HepG2 (cell line): Measurements from ENCODE around the gene AKR1C2. TPM values are rescaled to one million over a fixed set of nuclear protein-coding genes. Genes with fewer than 3 reads are reported as not detected.
"Not testable (repeated sequence)": the region's sequence is repeated elsewhere in the genome, so short reads cannot be mapped to it uniquely, and the experiment has no call there.

Source experiments
- ATAC-seq: fragments of 200-7000 bp; cut with Tn5 transposase; 3 replicates; pipeline ENCODE4 v1.9.1; 2020; ENCODE audit warnings: mild to moderate bottlenecking, moderate library complexity
- BruUV-seq: library from RNA; stranded (reverse); fragments of 400-500 nt; replicated peaks from 2 replicates; lab custom pipeline; 2021; lab: Mats Ljungman, UMichigan
- CTCF ChIA-PET: fragments of 300-600 bp; formaldehyde crosslinking; extraction: SDS; loops from one replicate; lab custom pipeline; 2021; ENCODE audit warnings: low total read pairs, inconsistent platforms, low intra/inter-chr PET ratio; lab: Yijun Ruan, JAX
- POLR2A ChIA-PET: fragments of 350-600 bp; sonication (Branson Sonifier 250); formaldehyde crosslinking; loops from one replicate; lab custom pipeline; 2020; ENCODE audit warnings: antibody characterized with exemption, inconsistent platforms; lab: Yijun Ruan, JAX
- DNase-seq: peaks from one replicate; pipeline ENCODE4 v3.0.0-alpha.2; 2015; ENCODE audit warnings: low spot score
- FAIRE-seq: peaks from 3 replicates; lab custom pipeline; 2011; peaks lifted over from hg19 to GRCh38; lab: Jason Lieb, UNC
- H2AFZ ChIP-seq: one replicate; pipeline ENCODE4 v1.6.1; 2011; ENCODE audit warnings: low read length, inconsistent platforms
- H3K27ac ChIP-seq: fragments of 300-600 bp; 3 replicates; pipeline ENCODE4 v1.8.0; 2011; ENCODE audit warnings: mixed run types, mild to moderate bottlenecking, mixed read lengths, low read length, inconsistent platforms; ENCODE audit not compliant: insufficient read depth; ENCODE audit errors: extremely low read length
- H3K27me3 ChIP-seq, 2 experiments: fragments of 200-600 bp in 1 of 2; 2 replicates in 1 of 2; 3 replicates in 1 of 2; pipeline versions ENCODE4 v1.6.0 to v1.8.0; 2011; ENCODE audit warnings: low read length in 2 of 2, mild to moderate bottlenecking in 2 of 2, moderate library complexity in 2 of 2, inconsistent platforms in 1 of 2; ENCODE audit not compliant: insufficient read depth in 2 of 2, control insufficient read depth in 1 of 2
- H3K36me3 ChIP-seq, 2 experiments: fragments of 200-600 bp in 1 of 2; replicated peaks in 1 of 2; 2 replicates in 1 of 2; 3 replicates in 1 of 2; pipeline versions ENCODE4 v1.5.1 to v1.8.0; 2011; ENCODE audit warnings: low read length in 2 of 2, inconsistent platforms in 1 of 2; ENCODE audit not compliant: insufficient read depth in 2 of 2, control insufficient read depth in 1 of 2
- H3K4me1 ChIP-seq: 2 replicates; pipeline ENCODE4 v1.5.1; 2012; ENCODE audit warnings: low read length, inconsistent platforms; ENCODE audit not compliant: insufficient read depth
- H3K4me2 ChIP-seq: 2 replicates; pipeline ENCODE4 v1.6.0; 2011; ENCODE audit warnings: low read depth, low read length, inconsistent platforms
- H3K4me3 ChIP-seq, 3 experiments: fragments of 200-600 bp in 1 of 3; sonication (generic), shearing (Covaris generic) in 1 of 3; replicated peaks in 1 of 3; 2 replicates each; pipeline ENCODE4 v1.5.1; 2011 to 2016; ENCODE audit warnings: low read length in 3 of 3, inconsistent platforms in 2 of 3, low read depth in 2 of 3, mild to moderate bottlenecking in 2 of 3, control low read depth in 1 of 3, mixed read lengths in 1 of 3; ENCODE audit not compliant: insufficient read depth in 1 of 3
- H3K79me2 ChIP-seq: one replicate; pipeline ENCODE4 v1.6.1; 2011; ENCODE audit warnings: low read length, inconsistent platforms; ENCODE audit not compliant: insufficient read depth
- H3K9ac ChIP-seq: 2 replicates; pipeline ENCODE4 v1.6.0; 2011; ENCODE audit warnings: mild to moderate bottlenecking, low read depth, low read length, inconsistent platforms; ENCODE audit not compliant: insufficient read depth
- H3K9me3 ChIP-seq: 2 replicates; pipeline ENCODE4 v1.5.1; 2012; ENCODE audit warnings: mild to moderate bottlenecking, low read length
- H4K20me1 ChIP-seq: 2 replicates; pipeline ENCODE4 v1.6.0; 2011; ENCODE audit warnings: inconsistent platforms, mild to moderate bottlenecking, low read length, moderate library complexity; ENCODE audit not compliant: insufficient read depth
- HMG20A ChIP-seq: IDR thresholded peaks from 2 replicates; pipeline ENCODE4 v1.6.1; 2016; ENCODE audit warnings: borderline replicate concordance
- MAZ ChIP-seq, 2 experiments: sonication (generic) in 1 of 2; formaldehyde crosslinking in 1 of 2; IDR thresholded peaks; 2 replicates each; pipeline versions ENCODE4 v1.5.0 to v1.6.1; 2012 to 2020; ENCODE audit warnings: low read depth in 2 of 2, mild to moderate bottlenecking in 2 of 2, borderline replicate concordance in 1 of 2, improper control_type of control experiment in 1 of 2, low read length in 1 of 2, missing genetic modification reagents in 1 of 2, moderate library complexity in 1 of 2
- NONO ChIP-seq, 2 experiments: fragments of 450-650 bp in 1 of 2; sonication (generic) in 1 of 2; formaldehyde crosslinking in 1 of 2; IDR thresholded peaks in 1 of 2; conservative IDR thresholded peaks in 1 of 2; 2 replicates each; pipeline versions ENCODE4 v1.6.1 to v1.8.0; 2017 to 2022; ENCODE audit warnings: mild to moderate bottlenecking in 1 of 2, missing genetic modification reagents in 1 of 2, moderate library complexity in 1 of 2
- ZSCAN30 ChIP-seq: sonication (generic); formaldehyde crosslinking; IDR thresholded peaks from 2 replicates; pipeline ENCODE4 v1.5.0; 2020; ENCODE audit warnings: mild to moderate bottlenecking, missing genetic modification reagents
- WGBS: methylation state at CpG from one replicate; pipeline ENCODE4 v1.1.6; 2017; ENCODE audit warnings: low lambda C conversion rate; 5-methylcytosine and 5-hydroxymethylcytosine counted together
- in situ Hi-C: cut with HindIII; loops from 2 replicates; pipeline ENCODE4 v1.10.0; 2017; ENCODE audit warnings: low pct_unique_long_range_greater_than_20kb; ENCODE audit not compliant: extremely low pct_ligation_motif_present
- intact Hi-C: fragments of 100-400 bp; cut with micrococcal nuclease; formaldehyde crosslinking; loops from one replicate; pipeline ENCODE4 v1.10.0; 2022; ENCODE audit not compliant: unreplicated experiment
- polyA plus RNA-seq, 8 experiments: library from polyadenylated mRNA; depleted of rRNA in 3 of 8; stranded (reverse) in 7 of 8; unstranded in 1 of 8; fragments of >200 nt; fragmentation: Illumina TruSeq in 4 of 8; extraction: Trizol in 4 of 8; gene quantifications; 2 replicates each; pipeline versions ENCODE4 v1.2.1 to v1.2.3, GENCODE V29; 2011 to 2016; ENCODE audit warnings: low read depth in 4 of 8, missing spikeins in 1 of 8, mixed read lengths in 1 of 8; ENCODE audit not compliant: insufficient read depth in 1 of 8
- total RNA-seq, 5 experiments: library from RNA; depleted of rRNA; stranded (reverse); fragments of >200 nt; fragmentation: Illumina TruSeq; extraction: Trizol; gene quantifications; 2 replicates each; pipeline ENCODE4 v1.2.3, GENCODE V29; 2016; ENCODE audit warnings: low read depth in 1 of 5
- TF ChIP-seq, protein P1 (sequence below): sonication (generic); formaldehyde crosslinking; IDR thresholded peaks from 2 replicates; pipeline ENCODE4 v1.5.1; 2020; ENCODE audit warnings: mild to moderate bottlenecking, missing genetic modification reagents, moderate library complexity
- TF ChIP-seq, protein P2 (sequence below): sonication (generic); formaldehyde crosslinking; IDR thresholded peaks from 2 replicates; pipeline ENCODE4 v1.5.0; 2020; ENCODE audit warnings: mild to moderate bottlenecking, missing genetic modification reagents
- TF ChIP-seq, protein P3 (sequence below): sonication (generic); formaldehyde crosslinking; IDR thresholded peaks from 2 replicates; pipeline ENCODE4 v1.8.1; 2023; ENCODE audit warnings: mild to moderate bottlenecking, inconsistent platforms, moderate library complexity, missing genetic modification reagents, borderline replicate concordance

Gene AKR1C2
- total and polyA plus RNA-seq, 2 of the 13 experiments (the other 11 are each of a cell fraction or from before 2014, with no cell fraction given) = 140 to 900 TPM

DNA sequence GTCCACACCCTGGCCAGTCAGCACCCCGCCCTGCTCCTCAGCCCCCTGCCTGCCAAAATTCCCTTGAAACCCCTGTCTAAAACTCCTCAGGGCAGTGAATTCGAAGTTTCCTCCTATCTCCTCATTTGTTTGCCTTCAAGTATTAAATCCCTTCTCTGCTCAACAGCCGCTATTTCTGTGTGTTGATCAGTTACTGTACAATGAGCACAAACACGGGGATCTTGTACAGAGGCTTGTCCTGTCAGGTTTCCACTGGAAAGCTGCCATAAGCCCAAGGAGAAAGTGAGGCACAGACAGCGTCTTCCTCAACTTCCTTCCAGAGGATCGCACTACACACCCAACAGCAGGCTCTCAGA is 63.6 kb downstream of the AKR1C2 start:
- WGBS = 46% methylated on average over 6 of the region's 6 CpGs
- intact Hi-C loops; H3K27me3 ChIP-seq; FAIRE-seq; H3K4me3 ChIP-seq; H3K36me3 ChIP-seq; H2AFZ ChIP-seq; H3K9me3 ChIP-seq; CTCF ChIA-PET; DNase-seq; H3K79me2 ChIP-seq; in situ Hi-C loops; H4K20me1 ChIP-seq; TF ChIP-seq NONO (IDR thresholded peaks at IDR 0.05); MAZ (IDR thresholded peaks at IDR 0.05; ENCODE audit: borderline replicate concordance, low read depth, low read length): not testable (repeated sequence)
- ATAC-seq = peak; percentile 52
- peak overlapping the region; percentile 63 for H3K4me2 ChIP-seq
- BruUV-seq = TSS peak; percentile 69
- POLR2A ChIA-PET = interaction anchor here (1.0 to 2.0 kb wide), 3 partner anchors 8 to 42 kb away, joined by 3 to 13 read pairs (median 4); partner anchors contain the start of gene AKR1C1
- peaks cover 74% of the 10 kb centered on the region for H3K4me1 ChIP-seq
- H3K27ac ChIP-seq = peak overlapping the region; percentile 88
- 0 out of 2 replicates have a peak overlapping the region, but pooled peaks have one; percentile 50 for H3K9ac ChIP-seq
- TF ChIP-seq NONO (CRISPR knock-in tag; conservative IDR thresholded peaks at IDR 0.05) = 0 out of 2 replicates have a peak, but pooled peaks have one; percentile 24
- TF ChIP-seq, protein P1, sequence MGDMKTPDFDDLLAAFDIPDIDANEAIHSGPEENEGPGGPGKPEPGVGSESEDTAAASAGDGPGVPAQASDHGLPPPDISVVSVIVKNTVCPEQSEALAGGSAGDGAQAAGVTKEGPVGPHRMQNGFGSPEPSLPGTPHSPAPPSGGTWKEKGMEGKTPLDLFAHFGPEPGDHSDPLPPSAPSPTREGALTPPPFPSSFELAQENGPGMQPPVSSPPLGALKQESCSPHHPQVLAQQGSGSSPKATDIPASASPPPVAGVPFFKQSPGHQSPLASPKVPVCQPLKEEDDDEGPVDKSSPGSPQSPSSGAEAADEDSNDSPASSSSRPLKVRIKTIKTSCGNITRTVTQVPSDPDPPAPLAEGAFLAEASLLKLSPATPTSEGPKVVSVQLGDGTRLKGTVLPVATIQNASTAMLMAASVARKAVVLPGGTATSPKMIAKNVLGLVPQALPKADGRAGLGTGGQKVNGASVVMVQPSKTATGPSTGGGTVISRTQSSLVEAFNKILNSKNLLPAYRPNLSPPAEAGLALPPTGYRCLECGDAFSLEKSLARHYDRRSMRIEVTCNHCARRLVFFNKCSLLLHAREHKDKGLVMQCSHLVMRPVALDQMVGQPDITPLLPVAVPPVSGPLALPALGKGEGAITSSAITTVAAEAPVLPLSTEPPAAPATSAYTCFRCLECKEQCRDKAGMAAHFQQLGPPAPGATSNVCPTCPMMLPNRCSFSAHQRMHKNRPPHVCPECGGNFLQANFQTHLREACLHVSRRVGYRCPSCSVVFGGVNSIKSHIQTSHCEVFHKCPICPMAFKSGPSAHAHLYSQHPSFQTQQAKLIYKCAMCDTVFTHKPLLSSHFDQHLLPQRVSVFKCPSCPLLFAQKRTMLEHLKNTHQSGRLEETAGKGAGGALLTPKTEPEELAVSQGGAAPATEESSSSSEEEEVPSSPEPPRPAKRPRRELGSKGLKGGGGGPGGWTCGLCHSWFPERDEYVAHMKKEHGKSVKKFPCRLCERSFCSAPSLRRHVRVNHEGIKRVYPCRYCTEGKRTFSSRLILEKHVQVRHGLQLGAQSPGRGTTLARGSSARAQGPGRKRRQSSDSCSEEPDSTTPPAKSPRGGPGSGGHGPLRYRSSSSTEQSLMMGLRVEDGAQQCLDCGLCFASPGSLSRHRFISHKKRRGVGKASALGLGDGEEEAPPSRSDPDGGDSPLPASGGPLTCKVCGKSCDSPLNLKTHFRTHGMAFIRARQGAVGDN (CRISPR knock-in tag) = peak; percentile 31; the same call in 1 of the 2 replicates
- 0 out of 2 replicates have a peak, but pooled peaks have one; percentile 31 for TF ChIP-seq ZSCAN30 (CRISPR knock-in tag)
- TF ChIP-seq MAZ (CRISPR knock-in tag; IDR thresholded peaks at IDR 0.05; ENCODE audit: low read depth) = 0 out of 2 replicates have a peak, but pooled peaks have one; percentile 20
- 0 out of 2 replicates have a peak, but pooled peaks have one; percentile 1 for TF ChIP-seq HMG20A (CRISPR knock-in tag)
- TF ChIP-seq, protein P2, sequence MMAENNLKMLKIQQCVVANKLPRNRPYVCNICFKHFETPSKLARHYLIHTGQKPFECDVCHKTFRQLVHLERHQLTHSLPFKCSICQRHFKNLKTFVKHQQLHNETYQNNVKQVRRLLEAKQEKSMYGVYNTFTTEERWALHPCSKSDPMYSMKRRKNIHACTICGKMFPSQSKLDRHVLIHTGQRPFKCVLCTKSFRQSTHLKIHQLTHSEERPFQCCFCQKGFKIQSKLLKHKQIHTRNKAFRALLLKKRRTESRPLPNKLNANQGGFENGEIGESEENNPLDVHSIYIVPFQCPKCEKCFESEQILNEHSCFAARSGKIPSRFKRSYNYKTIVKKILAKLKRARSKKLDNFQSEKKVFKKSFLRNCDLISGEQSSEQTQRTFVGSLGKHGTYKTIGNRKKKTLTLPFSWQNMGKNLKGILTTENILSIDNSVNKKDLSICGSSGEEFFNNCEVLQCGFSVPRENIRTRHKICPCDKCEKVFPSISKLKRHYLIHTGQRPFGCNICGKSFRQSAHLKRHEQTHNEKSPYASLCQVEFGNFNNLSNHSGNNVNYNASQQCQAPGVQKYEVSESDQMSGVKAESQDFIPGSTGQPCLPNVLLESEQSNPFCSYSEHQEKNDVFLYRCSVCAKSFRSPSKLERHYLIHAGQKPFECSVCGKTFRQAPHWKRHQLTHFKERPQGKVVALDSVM (CRISPR knock-in tag) = peak; percentile 17; the same call in 1 of the 2 replicates
- TF ChIP-seq, protein P3, sequence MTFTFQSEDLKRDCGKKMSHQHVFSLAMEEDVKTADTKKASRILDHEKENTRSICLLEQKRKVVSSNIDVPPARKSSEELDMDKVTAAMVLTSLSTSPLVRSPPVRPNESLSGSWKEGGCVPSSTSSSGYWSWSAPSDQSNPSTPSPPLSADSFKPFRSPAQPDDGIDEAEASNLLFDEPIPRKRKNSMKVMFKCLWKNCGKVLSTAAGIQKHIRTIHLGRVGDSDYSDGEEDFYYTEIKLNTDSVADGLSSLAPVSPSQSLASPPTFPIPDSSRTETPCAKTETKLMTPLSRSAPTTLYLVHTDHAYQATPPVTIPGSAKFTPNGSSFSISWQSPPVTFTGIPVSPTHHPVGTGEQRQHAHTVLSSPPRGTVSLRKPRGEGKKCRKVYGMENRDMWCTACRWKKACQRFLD (CRISPR knock-in tag) = peak; percentile 39; the same call in 1 of the 2 replicates
